Keratinocyte (primary cell): ENCODE results near the gene CD200R1L. TPM values are rescaled to one million over a fixed set of nuclear protein-coding genes. Genes with fewer than 3 reads are reported as not detected.
A peak's percentile ranks its signal among the peaks of the same experiment; 100 is the strongest.

Source experiments
- DNase-seq: peaks from one replicate; pipeline ENCODE4 v3.0.0-alpha.2; 2011; ENCODE audit warnings: low read depth, missing footprints, low spot score
- FAIRE-seq: peaks from 2 replicates; lab custom pipeline; 2011; peaks lifted over from hg19 to GRCh38; lab: Jason Lieb, UNC
- H2AFZ ChIP-seq: 2 replicates; pipeline ENCODE4 v1.6.0; 2012; ENCODE audit warnings: low read length, control low read depth, inconsistent platforms; ENCODE audit not compliant: control insufficient read depth
- H3K27ac ChIP-seq: 2 replicates; pipeline ENCODE4 v1.5.1; 2011; ENCODE audit warnings: low read length; ENCODE audit not compliant: control insufficient read depth, insufficient read depth
- H3K27me3 ChIP-seq: 3 replicates; pipeline ENCODE4 v1.6.0; 2011; ENCODE audit warnings: low read length; ENCODE audit not compliant: control insufficient read depth, insufficient read depth; ENCODE audit errors: extremely low read depth
- H3K36me3 ChIP-seq, 2 experiments: 2 replicates in 1 of 2; 3 replicates in 1 of 2; pipeline ENCODE4 v1.5.1; 2011; ENCODE audit warnings: low read length in 2 of 2, mild to moderate bottlenecking in 1 of 2; ENCODE audit not compliant: control insufficient read depth in 2 of 2, insufficient read depth in 2 of 2; ENCODE audit errors: extremely low read depth in 1 of 2
- H3K4me1 ChIP-seq: 3 replicates; pipeline ENCODE4 v1.5.1; 2011; ENCODE audit warnings: low read length; ENCODE audit not compliant: control insufficient read depth, insufficient read depth; ENCODE audit errors: extremely low read depth
- H3K4me2 ChIP-seq: 3 replicates; pipeline ENCODE4 v1.6.0; 2011; ENCODE audit warnings: low read depth, low read length; ENCODE audit not compliant: control insufficient read depth, insufficient read depth; ENCODE audit errors: extremely low read depth
- H3K4me3 ChIP-seq, 3 experiments: fragments of 200-600 bp in 1 of 3; sonication (generic) in 1 of 3; 2 replicates in 2 of 3; 3 replicates in 1 of 3; pipeline ENCODE4 v1.5.1; 2011 to 2016; ENCODE audit warnings: low read length in 3 of 3, mild to moderate bottlenecking in 3 of 3, control low read depth in 2 of 3, inconsistent platforms in 1 of 3, low read depth in 1 of 3, mixed read lengths in 1 of 3, mixed run types in 1 of 3, moderate library complexity in 1 of 3; ENCODE audit not compliant: control insufficient read depth in 2 of 3, insufficient read depth in 2 of 3; ENCODE audit errors: extremely low read depth in 1 of 3
- H3K79me2 ChIP-seq: 2 replicates; pipeline ENCODE4 v1.6.0; 2012; ENCODE audit warnings: low read length; ENCODE audit not compliant: control insufficient read depth, insufficient read depth
- H3K9ac ChIP-seq: 3 replicates; pipeline ENCODE4 v1.6.0; 2011; ENCODE audit warnings: low read length; ENCODE audit not compliant: control insufficient read depth, insufficient read depth; ENCODE audit errors: extremely low read depth
- H3K9me1 ChIP-seq: 3 replicates; pipeline ENCODE4 v1.6.0; 2011; ENCODE audit warnings: low read length; ENCODE audit not compliant: control insufficient read depth, insufficient read depth; ENCODE audit errors: extremely low read depth
- H3K9me3 ChIP-seq: 2 replicates; pipeline ENCODE4 v1.5.1; 2012; ENCODE audit warnings: low read depth, low read length; ENCODE audit not compliant: control insufficient read depth
- H4K20me1 ChIP-seq: 3 replicates; pipeline ENCODE4 v1.6.0; 2011; ENCODE audit warnings: low read length; ENCODE audit not compliant: control insufficient read depth, insufficient read depth; ENCODE audit errors: extremely low read depth
- EZH2 ChIP-seq: IDR thresholded peaks from one replicate; pipeline ENCODE4 v1.6.1; 2012; ENCODE audit warnings: inconsistent platforms, mild to moderate bottlenecking, low read length, moderate library complexity
- dilution Hi-C: fragments of 300-500 bp; cut with MboI; formaldehyde crosslinking; loops from one replicate; pipeline ENCODE4 v1.7.0; 2020; ENCODE audit warnings: low sequenced_read_pairs; ENCODE audit not compliant: extremely low pct_ligation_motif_present
- polyA plus RNA-seq, 5 experiments: library from polyadenylated mRNA; depleted of rRNA in 3 of 5; stranded (reverse) in 3 of 5; stranded (forward) in 1 of 5; unstranded in 1 of 5; fragments of >200 nt; gene quantifications; 1 replicate in 1 of 5; 2 replicates in 3 of 5; 3 replicates in 1 of 5; pipeline versions ENCODE4 v1.2.1 to v1.2.3, GENCODE V29; 2011 to 2012; ENCODE audit warnings: missing spikeins in 2 of 5, low read depth in 1 of 5, low replicate concordance in 1 of 5
- TF ChIP-seq, protein P1 (sequence below), 3 experiments: IDR thresholded peaks in 1 of 3; conservative IDR thresholded peaks in 1 of 3; optimal IDR thresholded peaks in 1 of 3; 2 replicates in 2 of 3; 3 replicates in 1 of 3; pipeline versions ENCODE3 to v1.5.1; 2011; ENCODE audit warnings: low read length in 3 of 3, mild to moderate bottlenecking in 3 of 3, moderate library complexity in 2 of 3, control low read depth in 1 of 3, inconsistent platforms in 1 of 3; ENCODE audit not compliant: insufficient read depth in 2 of 3; ENCODE audit errors: extremely low read depth in 1 of 3

Gene CD200R1L
- polyA plus RNA-seq, 1 donor (not counting 4 experiments of a cell fraction or from before 2014, with no cell fraction given): not detected

DNA sequence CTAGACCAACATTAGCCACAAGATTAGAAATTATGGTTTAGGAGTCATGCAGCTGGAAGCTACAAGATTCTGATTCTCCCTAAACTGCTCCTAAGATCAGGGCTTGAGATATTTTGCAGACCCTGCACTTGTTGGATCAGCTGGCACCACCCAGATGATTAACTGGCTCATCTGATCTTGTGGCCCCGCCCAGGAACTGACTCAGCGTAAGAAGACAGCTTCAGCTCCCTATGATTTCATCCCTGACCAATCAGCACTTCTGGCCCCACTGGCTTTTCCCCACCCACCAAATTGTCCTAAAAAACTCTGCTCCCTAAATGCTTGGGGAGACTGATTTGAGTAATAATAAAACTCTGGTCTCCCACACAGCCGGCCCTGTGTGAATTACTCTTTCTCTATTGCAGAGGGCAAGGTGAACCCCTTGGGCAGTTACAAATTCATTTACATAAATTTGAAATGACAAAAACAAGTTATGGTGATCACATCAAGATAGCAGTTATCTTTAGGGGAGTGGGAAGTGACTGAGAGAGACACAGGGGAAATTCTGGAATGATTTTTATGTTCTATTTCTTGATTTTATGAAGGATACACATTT, 76.5 kb downstream of the CD200R1L start:
- Histone ChIP-seq H4K20me1 (no peaks in the 10 kb centered on the region), H3K4me3 (no peak overlapping the region), H3K27ac (peak overlapping the region; percentile 88), H3K9ac (peak overlapping the region; percentile 14), H3K36me3 (no peaks in the 10 kb centered on the region), H3K27me3 (no peaks in the 10 kb centered on the region), H3K4me1 (peaks cover 37% of the 10 kb centered on the region), H3K79me2 (no peaks in the 10 kb centered on the region), H3K4me2 (peak overlapping the region; percentile 29), H3K9me3 (no peaks in the 10 kb centered on the region), H2AFZ (no peak overlapping the region), H3K9me1 (no peaks in the 10 kb centered on the region)
- dilution Hi-C loops: no loop called here
- peak; percentile 78 for FAIRE-seq
- peak; percentile 84 for DNase-seq
- TF ChIP-seq EZH2: no peak
- TF ChIP-seq, protein P1, sequence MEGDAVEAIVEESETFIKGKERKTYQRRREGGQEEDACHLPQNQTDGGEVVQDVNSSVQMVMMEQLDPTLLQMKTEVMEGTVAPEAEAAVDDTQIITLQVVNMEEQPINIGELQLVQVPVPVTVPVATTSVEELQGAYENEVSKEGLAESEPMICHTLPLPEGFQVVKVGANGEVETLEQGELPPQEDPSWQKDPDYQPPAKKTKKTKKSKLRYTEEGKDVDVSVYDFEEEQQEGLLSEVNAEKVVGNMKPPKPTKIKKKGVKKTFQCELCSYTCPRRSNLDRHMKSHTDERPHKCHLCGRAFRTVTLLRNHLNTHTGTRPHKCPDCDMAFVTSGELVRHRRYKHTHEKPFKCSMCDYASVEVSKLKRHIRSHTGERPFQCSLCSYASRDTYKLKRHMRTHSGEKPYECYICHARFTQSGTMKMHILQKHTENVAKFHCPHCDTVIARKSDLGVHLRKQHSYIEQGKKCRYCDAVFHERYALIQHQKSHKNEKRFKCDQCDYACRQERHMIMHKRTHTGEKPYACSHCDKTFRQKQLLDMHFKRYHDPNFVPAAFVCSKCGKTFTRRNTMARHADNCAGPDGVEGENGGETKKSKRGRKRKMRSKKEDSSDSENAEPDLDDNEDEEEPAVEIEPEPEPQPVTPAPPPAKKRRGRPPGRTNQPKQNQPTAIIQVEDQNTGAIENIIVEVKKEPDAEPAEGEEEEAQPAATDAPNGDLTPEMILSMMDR (optimal IDR thresholded peaks at IDR 0.05 in 1 of 3, IDR thresholded peaks at IDR 0.05 in 1 of 3, conservative IDR thresholded peaks at IDR 0.05 in 1 of 3; ENCODE audit: extremely low read depth in 1 of 3, insufficient read depth in 2 of 3, low read length in 3 of 3): no peak

DNA sequence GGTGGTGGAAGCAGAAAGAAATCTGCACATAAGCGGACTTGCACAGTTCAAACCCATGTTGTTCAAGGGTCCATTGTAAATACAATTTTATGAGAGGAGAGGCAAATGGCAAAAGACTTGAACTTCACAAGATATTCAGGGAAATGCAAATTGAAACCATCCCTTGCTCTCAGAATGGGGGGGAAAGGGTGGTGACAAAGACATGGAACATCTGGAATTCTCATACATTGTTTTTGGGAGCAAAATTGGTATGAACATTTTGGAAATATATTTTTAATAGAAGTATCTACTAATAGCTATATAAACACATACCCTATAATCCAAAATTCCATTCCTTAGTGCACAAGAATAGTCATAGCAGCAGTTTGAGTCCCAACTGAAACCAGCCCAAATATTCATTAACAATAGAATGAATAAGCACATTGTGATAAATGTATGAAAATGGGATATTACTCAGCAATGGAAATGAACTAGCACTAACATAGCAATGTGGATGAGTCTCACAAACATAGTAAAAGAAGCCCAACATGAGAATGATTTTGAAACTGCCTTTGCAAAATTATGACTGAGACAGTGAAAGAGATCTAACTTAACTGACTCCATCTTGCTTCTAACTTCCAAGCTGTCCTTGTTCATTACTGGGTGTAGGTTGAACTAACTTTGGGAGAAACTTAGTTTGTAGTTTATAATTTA, 77.2 kb downstream of the CD200R1L start:
- H4K20me1 ChIP-seq: no peaks in the 10 kb centered on the region
- DNase-seq: peak; percentile 13
- H3K4me1 ChIP-seq: peaks cover 30% of the 10 kb centered on the region
- no peaks in the 10 kb centered on the region for H3K36me3 ChIP-seq
- H3K9ac ChIP-seq: peak overlapping the region; percentile 14
- H3K9me3 ChIP-seq: no peaks in the 10 kb centered on the region
- TF ChIP-seq, protein P1 (optimal IDR thresholded peaks at IDR 0.05 in 1 of 3, IDR thresholded peaks at IDR 0.05 in 1 of 3, conservative IDR thresholded peaks at IDR 0.05 in 1 of 3; ENCODE audit: extremely low read depth in 1 of 3, insufficient read depth in 2 of 3, low read length in 3 of 3): no peak
- TF ChIP-seq EZH2: no peak
- H3K27me3 ChIP-seq: no peaks in the 10 kb centered on the region
- H3K9me1 ChIP-seq: no peaks in the 10 kb centered on the region
- no peak overlapping the region for H3K4me3 ChIP-seq
- dilution Hi-C loops: no loop called here
- H3K79me2 ChIP-seq: no peaks in the 10 kb centered on the region
- H3K4me2 ChIP-seq: peak overlapping the region; percentile 29
- no peak for FAIRE-seq
- peak overlapping the region; percentile 88 for H3K27ac ChIP-seq
- no peak overlapping the region for H2AFZ ChIP-seq
